Endothelial cell (in vitro differentiated cells): ENCODE results near the gene PRKCZ. TPM values are rescaled to one million over a fixed set of nuclear protein-coding genes. Genes with fewer than 3 reads are reported as not detected.

Experiments used
- DNase-seq: peaks from one replicate; pipeline ENCODE4 v3.0.0; 2021; ENCODE audit warnings: low spot score
- H3K27ac Mint-ChIP-seq: one replicate; pipeline ENCODE4 v1.8.0; 2021; ENCODE audit warnings: mixed read lengths, inconsistent platforms; ENCODE audit not compliant: unreplicated experiment
- H3K27me3 Mint-ChIP-seq: one replicate; pipeline ENCODE4 v1.8.0; 2021; ENCODE audit warnings: mild to moderate bottlenecking, moderate library complexity, mixed read lengths, inconsistent platforms; ENCODE audit not compliant: unreplicated experiment
- H3K36me3 Mint-ChIP-seq: one replicate; pipeline ENCODE4 v1.8.0; 2021; ENCODE audit warnings: mild to moderate bottlenecking, low read depth, mixed read lengths, inconsistent platforms; ENCODE audit not compliant: unreplicated experiment
- H3K4me1 Mint-ChIP-seq: one replicate; pipeline ENCODE4 v1.8.0; 2021; ENCODE audit warnings: mild to moderate bottlenecking, mixed read lengths, inconsistent platforms; ENCODE audit not compliant: unreplicated experiment
- H3K4me3 Mint-ChIP-seq: one replicate; pipeline ENCODE4 v1.8.0; 2021; ENCODE audit warnings: mild to moderate bottlenecking, mixed read lengths, inconsistent platforms; ENCODE audit not compliant: unreplicated experiment
- H3K9me3 Mint-ChIP-seq: one replicate; pipeline ENCODE4 v1.8.0; 2021; ENCODE audit warnings: mixed read lengths, inconsistent platforms; ENCODE audit not compliant: unreplicated experiment
- CTCF ChIP-seq: fragments of 200-600 bp; sonication (generic); IDR thresholded peaks from one replicate; pipeline ENCODE4 v1.5.0; 2021; ENCODE audit warnings: antibody characterized with exemption; ENCODE audit not compliant: unreplicated experiment
- total RNA-seq: library from RNA; stranded (reverse); fragmentation: NEBNext Ultra II Directional; extraction: Animal tissue kit (Norgen Biotek cat#: 25700); gene quantifications from one replicate; pipeline ENCODE4 v1.2.1, GENCODE V29; 2021; ENCODE audit not compliant: unreplicated experiment

Gene PRKCZ
- total RNA-seq, 1 donor from 2014 or later: 23.1 TPM

GRCh38 chr1:2228694-2229036 is 178.5 kb downstream of the PRKCZ start:
- Mint-ChIP-seq H3K4me1 (peaks cover 38% of the 10 kb centered on the region), H3K9me3 (no peaks in the 10 kb centered on the region), H3K4me3 (peak overlapping the region; percentile 97), H3K27ac (no peak overlapping the region), H3K36me3 (peaks cover 11% of the 10 kb centered on the region), H3K27me3 (peaks cover 21% of the 10 kb centered on the region)
- DNase-seq: no peak
- TF ChIP-seq CTCF: no peak

- Mint-ChIP-seq H3K27ac (peak overlapping the region; percentile 92), H3K4me3 (peak overlapping the region; percentile 97), H3K36me3 (peaks cover 11% of the 10 kb centered on the region), H3K4me1 (peaks cover 43% of the 10 kb centered on the region), H3K27me3 (peaks cover 21% of the 10 kb centered on the region), H3K9me3 (no peaks in the 10 kb centered on the region)
- no peak for TF ChIP-seq CTCF
- DNase-seq: peak; percentile 57
These were observed 179.0 kb downstream of the PRKCZ start for GRCh38 chr1:2229037-2229864.

GRCh38 chr1:2229911-2230731 is 179.9 kb downstream of the PRKCZ start:
- peaks cover 11% of the 10 kb centered on the region for H3K36me3 Mint-ChIP-seq
- H3K27me3 Mint-ChIP-seq: peaks cover 21% of the 10 kb centered on the region
- TF ChIP-seq CTCF: no peak
- no peaks in the 10 kb centered on the region for H3K9me3 Mint-ChIP-seq
- peak overlapping the region; percentile 97 for H3K4me3 Mint-ChIP-seq
- peaks cover 47% of the 10 kb centered on the region for H3K4me1 Mint-ChIP-seq
- no peak overlapping the region for H3K27ac Mint-ChIP-seq
- DNase-seq: no peak

GRCh38 chr1:2230781-2231531 is 180.7 kb downstream of the PRKCZ start:
- H3K27me3 Mint-ChIP-seq: peaks cover 21% of the 10 kb centered on the region
- peaks cover 11% of the 10 kb centered on the region for H3K36me3 Mint-ChIP-seq
- H3K27ac Mint-ChIP-seq: peak overlapping the region; percentile 11
- DNase-seq: no peak
- H3K4me1 Mint-ChIP-seq: peaks cover 54% of the 10 kb centered on the region
- H3K9me3 Mint-ChIP-seq: no peaks in the 10 kb centered on the region
- TF ChIP-seq CTCF: no peak
- H3K4me3 Mint-ChIP-seq: peak overlapping the region; percentile 97
